Fibroblast of lung (primary cell): ENCODE data around the gene HS1BP3. TPM values are rescaled to one million over a fixed set of nuclear protein-coding genes. Genes with fewer than 3 reads are reported as not detected.

Source experiments
- DNase-seq, 2 donors: peaks; one replicate each; pipeline versions ENCODE4 v3.0.0 to v3.0.0-alpha.2; 2010; ENCODE audit warnings: low read depth in 2 of 2
- H2AFZ ChIP-seq: 2 replicates; pipeline ENCODE4 v1.5.1; 2012; ENCODE audit warnings: low read length, control low read depth, inconsistent platforms
- H3K27ac ChIP-seq: 2 replicates; pipeline ENCODE4 v1.5.1; 2011; ENCODE audit warnings: low read length, control low read depth; ENCODE audit not compliant: insufficient read depth
- H3K27me3 ChIP-seq: 2 replicates; pipeline ENCODE4 v1.5.1; 2011; ENCODE audit warnings: mild to moderate bottlenecking, low read length; ENCODE audit not compliant: control insufficient read depth, insufficient read depth
- H3K36me3 ChIP-seq: 2 replicates; pipeline ENCODE4 v1.5.1; 2011; ENCODE audit warnings: low read length; ENCODE audit not compliant: control insufficient read depth, insufficient read depth
- H3K4me1 ChIP-seq: 2 replicates; pipeline ENCODE4 v1.5.1; 2011; ENCODE audit warnings: low read length; ENCODE audit not compliant: control insufficient read depth, insufficient read depth; ENCODE audit errors: extremely low read depth
- H3K4me2 ChIP-seq: 2 replicates; pipeline ENCODE4 v1.5.1; 2011; ENCODE audit warnings: low read length, control low read depth; ENCODE audit not compliant: insufficient read depth; ENCODE audit errors: extremely low read depth
- H3K4me3 ChIP-seq, 4 experiments: fragments of 200-600 bp in 1 of 4; sonication (generic) in 1 of 4; replicated peaks in 1 of 4; 2 replicates each; pipeline ENCODE4 v1.5.1; 2011 to 2016; ENCODE audit warnings: low read length in 4 of 4, low read depth in 3 of 4, mild to moderate bottlenecking in 3 of 4, control low read depth in 2 of 4, inconsistent platforms in 1 of 4, mixed read lengths in 1 of 4; ENCODE audit not compliant: insufficient read depth in 1 of 4; ENCODE audit errors: control extremely low read depth in 1 of 4
- H3K79me2 ChIP-seq: 2 replicates; pipeline ENCODE4 v1.5.1; 2012; ENCODE audit warnings: mild to moderate bottlenecking, low read length, inconsistent platforms; ENCODE audit not compliant: control insufficient read depth, insufficient read depth
- H3K9ac ChIP-seq: 2 replicates; pipeline ENCODE4 v1.5.1; 2011; ENCODE audit warnings: mild to moderate bottlenecking, low read length, control low read depth; ENCODE audit not compliant: insufficient read depth
- H3K9me3 ChIP-seq: 2 replicates; pipeline ENCODE4 v1.5.1; 2012; ENCODE audit warnings: low read depth, low read length; ENCODE audit not compliant: control insufficient read depth, insufficient read depth
- H4K20me1 ChIP-seq: 2 replicates; pipeline ENCODE4 v1.5.1; 2011; ENCODE audit warnings: low read length; ENCODE audit not compliant: control insufficient read depth, insufficient read depth; ENCODE audit errors: extremely low read depth
- EZH2 ChIP-seq: IDR thresholded peaks from 2 replicates; pipeline ENCODE4 v1.5.1; 2012; ENCODE audit warnings: low read length, control low read depth, mild to moderate bottlenecking; ENCODE audit errors: missing control alignments
- polyA plus RNA-seq, 2 donors: library from polyadenylated mRNA; depleted of rRNA in 1 of 2; stranded (reverse) in 1 of 2; unstranded in 1 of 2; fragments of >200 nt; gene quantifications; 2 replicates each; pipeline ENCODE4 v1.2.1, GENCODE V29; 2011 to 2012; ENCODE audit warnings: missing spikeins in 1 of 2
- total RNA-seq: library from RNA; depleted of rRNA; stranded (reverse); fragments of >200 nt; gene quantifications from 2 replicates; pipeline ENCODE4 v1.2.1, GENCODE V29; 2014
- TF ChIP-seq, protein P1 (sequence below), 2 donors: IDR thresholded peaks in 1 of 2; conservative IDR thresholded peaks in 1 of 2; 1 replicate in 1 of 2; 2 replicates in 1 of 2; pipeline ENCODE4 v1.5.1; 2011 to 2012; ENCODE audit warnings: low read length in 2 of 2, control low read depth in 1 of 2, inconsistent platforms in 1 of 2, low read depth in 1 of 2, mild to moderate bottlenecking in 1 of 2

Gene HS1BP3
- total and polyA plus RNA-seq, 2 donors (not counting 1 experiment from before 2014, with no cell fraction given): 17.8 to 38.1 TPM

DNA sequence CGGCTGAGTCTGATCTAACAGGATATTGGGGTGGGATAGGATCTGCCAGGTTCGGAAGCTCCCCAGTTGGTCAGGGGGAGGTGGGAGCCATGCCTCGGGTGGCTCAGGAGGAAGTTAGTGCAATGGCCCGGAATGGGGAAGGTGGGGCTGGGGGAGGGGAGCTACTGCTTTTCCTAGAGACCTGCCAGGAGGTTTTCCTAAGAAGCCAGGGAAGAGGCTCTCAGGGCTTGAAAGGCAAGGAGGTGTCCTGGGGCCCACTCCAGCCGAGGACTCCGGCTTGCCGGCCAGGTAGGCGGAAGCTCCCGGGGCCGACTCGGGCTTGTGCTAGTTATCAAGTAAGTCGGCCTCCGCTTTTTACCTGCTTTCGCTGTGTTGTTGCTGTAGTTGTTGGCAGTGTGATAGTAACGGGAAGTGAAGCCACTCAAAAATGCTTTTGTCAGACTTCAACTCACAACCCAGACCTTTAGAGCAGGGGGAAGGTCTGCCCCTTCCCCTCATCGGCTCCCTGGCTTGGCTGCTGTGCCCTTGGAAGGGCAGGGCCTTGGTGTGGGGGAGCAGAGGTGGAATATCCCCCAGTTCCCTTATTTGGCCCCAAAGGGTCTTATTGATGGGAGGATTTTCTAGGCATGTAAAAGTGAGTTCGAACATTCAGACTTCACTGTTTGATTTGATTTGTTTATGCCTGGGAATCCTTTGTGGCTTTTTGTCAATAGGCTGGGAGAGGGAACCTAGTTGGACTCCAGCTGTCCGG is 21.5 kb upstream of the HS1BP3 start:
- Histone ChIP-seq H3K4me2 (no peak overlapping the region), H3K36me3 (no peaks in the 10 kb centered on the region), H3K4me1 (peaks cover 7% of the 10 kb centered on the region), H3K27me3 (peaks cover 56% of the 10 kb centered on the region), H3K9me3 (no peaks in the 10 kb centered on the region), H3K79me2 (no peaks in the 10 kb centered on the region), H4K20me1 (no peaks in the 10 kb centered on the region), H2AFZ (no peak overlapping the region), H3K9ac (no peak overlapping the region), H3K4me3 (no peak overlapping the region), H3K27ac (no peak overlapping the region)
- TF ChIP-seq, protein P1, sequence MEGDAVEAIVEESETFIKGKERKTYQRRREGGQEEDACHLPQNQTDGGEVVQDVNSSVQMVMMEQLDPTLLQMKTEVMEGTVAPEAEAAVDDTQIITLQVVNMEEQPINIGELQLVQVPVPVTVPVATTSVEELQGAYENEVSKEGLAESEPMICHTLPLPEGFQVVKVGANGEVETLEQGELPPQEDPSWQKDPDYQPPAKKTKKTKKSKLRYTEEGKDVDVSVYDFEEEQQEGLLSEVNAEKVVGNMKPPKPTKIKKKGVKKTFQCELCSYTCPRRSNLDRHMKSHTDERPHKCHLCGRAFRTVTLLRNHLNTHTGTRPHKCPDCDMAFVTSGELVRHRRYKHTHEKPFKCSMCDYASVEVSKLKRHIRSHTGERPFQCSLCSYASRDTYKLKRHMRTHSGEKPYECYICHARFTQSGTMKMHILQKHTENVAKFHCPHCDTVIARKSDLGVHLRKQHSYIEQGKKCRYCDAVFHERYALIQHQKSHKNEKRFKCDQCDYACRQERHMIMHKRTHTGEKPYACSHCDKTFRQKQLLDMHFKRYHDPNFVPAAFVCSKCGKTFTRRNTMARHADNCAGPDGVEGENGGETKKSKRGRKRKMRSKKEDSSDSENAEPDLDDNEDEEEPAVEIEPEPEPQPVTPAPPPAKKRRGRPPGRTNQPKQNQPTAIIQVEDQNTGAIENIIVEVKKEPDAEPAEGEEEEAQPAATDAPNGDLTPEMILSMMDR (conservative IDR thresholded peaks at IDR 0.05 in 1 of 2, IDR thresholded peaks at IDR 0.05 in 1 of 2; ENCODE audit: low read depth in 1 of 2, low read length in 2 of 2): no peak
- TF ChIP-seq EZH2: peak; percentile 33
- DNase-seq: no peak

DNA sequence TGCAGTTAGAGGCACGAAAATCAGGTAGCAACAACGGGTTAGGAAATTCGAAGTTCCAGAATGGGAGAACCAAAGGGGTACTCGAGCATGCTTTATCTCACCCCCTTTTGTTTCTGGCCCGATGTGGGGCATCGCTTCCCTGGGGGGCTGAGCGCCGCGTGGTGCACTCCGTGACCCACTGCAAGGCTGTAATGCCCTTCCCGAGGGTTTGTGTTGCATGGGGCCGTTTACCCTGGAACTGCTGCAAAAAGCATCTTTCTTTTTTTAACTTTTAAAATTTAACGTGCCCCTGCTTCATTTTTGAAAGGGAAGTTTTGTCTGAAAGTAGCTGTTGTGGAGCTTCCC is 20.8 kb upstream of the HS1BP3 start:
- peaks cover 58% of the 10 kb centered on the region for H3K27me3 ChIP-seq
- DNase-seq: no peak

DNA sequence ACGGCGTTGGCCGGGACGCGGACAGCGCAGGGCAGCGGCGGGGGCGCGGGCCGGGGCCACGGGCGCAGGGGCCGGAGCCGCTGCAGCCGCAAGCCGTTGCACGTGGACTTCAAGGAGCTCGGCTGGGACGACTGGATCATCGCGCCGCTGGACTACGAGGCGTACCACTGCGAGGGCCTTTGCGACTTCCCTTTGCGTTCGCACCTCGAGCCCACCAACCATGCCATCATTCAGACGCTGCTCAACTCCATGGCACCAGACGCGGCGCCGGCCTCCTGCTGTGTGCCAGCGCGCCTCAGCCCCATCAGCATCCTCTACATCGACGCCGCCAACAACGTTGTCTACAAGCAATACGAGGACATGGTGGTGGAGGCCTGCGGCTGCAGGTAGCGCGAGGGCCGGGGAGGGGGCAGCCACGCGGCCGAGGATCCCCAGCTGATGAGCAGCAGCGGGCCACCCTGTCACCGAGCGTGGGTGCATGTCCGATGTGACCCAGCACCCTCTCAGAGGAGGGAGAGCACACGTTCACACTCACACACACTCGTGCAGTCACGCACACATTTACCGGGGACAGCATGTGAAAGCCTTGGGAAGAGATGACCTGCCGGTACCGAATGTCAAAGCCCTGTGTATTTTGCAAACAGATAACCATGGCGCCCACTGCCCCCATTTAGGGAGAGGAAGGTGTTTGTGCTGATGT is 20.3 kb upstream of the HS1BP3 start:
- Histone ChIP-seq H3K9me3 (no peaks in the 10 kb centered on the region), H4K20me1 (no peaks in the 10 kb centered on the region), H3K27ac (no peak overlapping the region), H3K36me3 (no peaks in the 10 kb centered on the region), H3K4me3 (no peak overlapping the region), H3K4me1 (peaks cover 7% of the 10 kb centered on the region), H3K9ac (no peak overlapping the region), H2AFZ (no peak overlapping the region), H3K27me3 (peaks cover 62% of the 10 kb centered on the region), H3K4me2 (no peak overlapping the region), H3K79me2 (no peaks in the 10 kb centered on the region)
- TF ChIP-seq, protein P1 (conservative IDR thresholded peaks at IDR 0.05 in 1 of 2, IDR thresholded peaks at IDR 0.05 in 1 of 2; ENCODE audit: low read depth in 1 of 2, low read length in 2 of 2): no peak
- peak; percentile 97 for TF ChIP-seq EZH2
- no peak for DNase-seq

More for the DNA sequence above, 20.8 kb upstream of the HS1BP3 start:
- H3K4me2 ChIP-seq: no peak overlapping the region
- H3K9me3 ChIP-seq: no peaks in the 10 kb centered on the region
- no peak overlapping the region for H3K4me3 ChIP-seq
- no peak overlapping the region for H3K9ac ChIP-seq
- TF ChIP-seq EZH2: peak; percentile 70
- TF ChIP-seq, protein P1 (conservative IDR thresholded peaks at IDR 0.05 in 1 of 2, IDR thresholded peaks at IDR 0.05 in 1 of 2; ENCODE audit: low read depth in 1 of 2, low read length in 2 of 2): no peak
- H4K20me1 ChIP-seq: no peaks in the 10 kb centered on the region
- H3K79me2 ChIP-seq: no peaks in the 10 kb centered on the region
- peaks cover 7% of the 10 kb centered on the region for H3K4me1 ChIP-seq
- no peak overlapping the region for H3K27ac ChIP-seq
- H3K36me3 ChIP-seq: no peaks in the 10 kb centered on the region
- H2AFZ ChIP-seq: no peak overlapping the region
